Activated CD8-positive, alpha-beta memory T cell treated with anti-CD3 and anti-CD28 coated beads, Interleukin-2, amount 50 U/mL, for 24 hours (primary cell): ENCODE data around the gene SP140.
"Not testable (repeated sequence)": the region's sequence is repeated elsewhere in the genome, so short reads cannot be mapped to it uniquely, and the experiment has no call there.

Source experiments
- DNase-seq: peaks from one replicate; pipeline ENCODE4 v3.0.0-alpha.2; 2020; ENCODE audit errors: extremely low read depth

The SP140 gene

DNA sequence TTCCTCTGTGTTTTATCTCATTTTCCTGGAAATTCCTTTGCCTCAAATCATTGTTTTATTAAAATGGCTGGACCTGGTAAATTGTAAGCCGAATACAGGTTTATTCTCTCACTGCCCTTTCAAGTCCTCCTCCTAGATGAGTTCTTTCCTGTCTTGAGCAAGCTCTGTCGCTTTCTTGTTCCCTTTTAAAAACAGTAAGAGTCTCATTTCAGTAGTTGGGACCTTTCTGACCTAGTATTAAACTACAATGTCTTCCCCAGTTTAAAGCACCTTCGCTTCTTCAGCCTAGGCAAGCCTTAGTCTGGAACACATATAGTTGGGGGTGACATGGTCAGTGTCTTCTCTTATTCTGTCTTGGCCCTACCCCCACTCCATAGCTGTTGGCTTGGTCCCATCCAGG, 60.5 kb downstream of the SP140 start:
- no peak for DNase-seq

DNA sequence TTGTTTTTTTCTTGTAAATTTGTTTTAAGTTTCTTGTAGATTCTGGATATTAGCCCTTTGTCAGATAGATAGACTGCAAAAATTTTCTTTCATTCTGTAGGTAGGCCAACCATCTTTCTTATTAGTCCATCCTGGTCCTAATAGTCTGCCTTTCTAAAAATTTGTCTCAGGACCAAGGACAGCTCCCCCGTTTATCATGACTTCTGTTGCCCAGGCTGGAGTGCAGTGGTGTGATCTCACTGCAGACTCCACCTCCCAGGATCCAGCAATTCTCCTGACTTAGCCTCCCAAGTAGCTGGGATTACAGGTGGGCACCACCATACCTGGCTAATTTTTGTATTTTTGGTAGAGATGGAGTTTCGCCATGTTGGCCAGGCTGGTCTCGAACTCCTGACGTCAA, 63.8 kb downstream of the SP140 start:
- DNase-seq: not testable (repeated sequence)

DNA sequence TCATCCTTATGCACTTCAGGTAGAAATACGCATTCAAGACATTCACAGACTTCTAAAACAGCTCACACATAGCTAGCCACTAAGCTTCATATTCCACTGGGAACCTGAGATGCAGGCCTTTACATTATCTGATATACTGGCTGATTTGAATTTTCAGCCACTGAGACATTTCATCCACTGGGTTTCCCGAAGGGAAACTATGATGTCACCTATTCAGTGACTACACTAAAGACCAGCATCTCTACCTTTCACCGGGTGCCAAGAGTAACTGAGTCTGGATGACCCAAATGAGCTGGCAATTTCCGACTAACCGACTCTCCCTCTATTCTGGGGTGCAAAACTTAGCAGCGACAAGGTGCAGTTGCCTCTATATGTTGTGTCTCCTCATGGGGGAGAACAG, 69.7 kb downstream of the SP140 start:
- no peak for DNase-seq

DNA sequence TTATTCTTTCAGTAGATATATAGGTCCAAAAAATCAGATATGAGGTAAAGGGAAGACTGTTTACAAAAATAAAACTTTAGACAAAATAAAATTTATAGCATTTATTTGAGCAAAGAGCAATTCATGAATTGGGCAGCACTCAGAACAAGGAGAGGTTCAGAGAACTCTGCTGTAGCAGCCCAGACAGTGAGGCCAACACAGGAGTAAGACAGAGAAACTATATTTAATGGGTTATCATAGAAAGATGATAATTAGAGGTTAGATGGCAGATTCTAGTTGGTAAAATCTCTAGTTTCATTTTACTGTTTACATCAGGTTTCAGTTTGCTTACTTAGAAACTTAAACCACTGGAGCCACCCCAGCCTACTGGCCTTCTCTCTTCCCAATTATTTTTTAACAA, 71.4 kb downstream of the SP140 start:
- no peak for DNase-seq

DNA sequence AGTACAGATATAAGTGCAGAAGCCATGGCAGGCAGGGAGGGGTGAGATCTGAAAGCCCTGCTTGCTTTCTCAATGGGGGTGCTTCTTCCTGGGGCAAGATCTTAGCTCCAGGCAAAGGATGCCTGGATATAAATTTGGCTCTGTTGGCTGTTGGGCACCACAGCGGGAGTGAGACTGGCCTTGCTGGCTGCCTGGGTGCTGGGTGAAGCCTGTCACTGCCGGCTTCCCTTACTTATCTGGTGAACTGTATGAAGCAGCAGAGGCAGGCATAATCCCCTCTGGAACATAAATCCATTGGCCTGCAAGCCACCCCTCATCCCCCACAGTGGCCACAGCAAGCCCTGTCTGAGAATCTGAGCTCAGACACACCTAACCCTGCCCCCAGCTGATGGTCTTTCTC, 74.1 kb downstream of the SP140 start:
- DNase-seq: no peak

DNA sequence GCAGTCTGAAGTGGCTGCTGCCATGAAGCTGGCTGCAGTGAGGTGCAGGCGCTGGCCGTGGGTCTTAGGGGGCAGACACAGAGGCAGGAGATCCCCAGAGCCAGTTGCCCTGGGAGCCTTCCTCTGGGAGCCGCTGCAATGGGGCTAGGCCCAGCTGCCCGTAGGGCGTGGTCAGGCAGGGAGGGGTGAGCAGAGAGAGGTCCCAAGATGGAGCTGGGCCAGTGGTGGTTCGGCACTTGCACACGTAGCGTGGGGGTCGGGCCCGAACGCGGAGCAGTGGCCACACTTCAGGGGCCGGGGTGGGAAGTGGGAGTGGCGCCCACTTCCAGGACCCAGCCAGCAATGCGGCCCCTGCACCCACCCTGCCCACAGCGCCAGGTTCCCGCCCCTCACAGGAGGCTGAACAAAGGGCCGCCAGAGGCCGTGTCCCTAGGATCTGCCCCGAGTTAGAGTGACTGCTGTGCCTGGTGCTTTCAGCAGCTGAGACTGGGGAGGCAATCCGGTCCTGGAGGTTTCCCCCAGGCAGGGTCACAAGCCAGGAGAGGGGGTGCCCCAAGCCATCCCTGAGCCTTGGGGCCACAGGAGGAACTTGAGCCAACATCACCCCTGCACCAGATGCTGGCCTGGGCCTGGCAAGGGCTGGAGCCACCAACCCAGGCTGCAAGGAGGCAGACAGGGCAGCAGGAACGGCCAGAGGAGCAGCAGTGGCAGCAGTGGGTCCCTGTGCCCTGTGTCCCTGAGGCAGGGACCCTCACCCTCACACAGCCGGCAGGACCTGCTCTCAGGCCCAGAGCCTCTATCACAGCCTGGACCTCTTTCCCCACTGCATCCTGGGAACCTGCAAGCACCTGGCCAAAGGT, 80.1 kb downstream of the SP140 start:
- no peak for DNase-seq

DNA sequence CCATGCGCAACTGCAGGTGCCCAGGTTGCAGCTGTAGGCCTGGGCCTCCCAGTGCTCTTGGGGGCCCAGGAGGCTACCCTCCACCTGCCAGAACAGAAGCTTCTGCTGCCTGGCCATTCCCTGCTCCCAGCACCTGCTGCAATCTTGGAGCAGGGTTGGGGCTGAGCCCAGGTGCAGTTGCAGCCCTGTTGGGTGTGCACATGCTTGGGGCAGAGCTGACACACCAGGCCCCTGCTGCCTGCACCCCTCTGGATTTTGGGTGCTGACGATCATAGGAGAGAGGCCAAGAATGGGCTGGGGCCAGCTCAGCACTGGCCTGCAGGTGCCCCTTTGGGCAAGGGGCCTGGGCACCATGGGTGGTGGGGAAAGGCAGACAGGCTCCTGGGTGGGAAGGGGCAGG, 80.9 kb downstream of the SP140 start:
- no peak for DNase-seq

DNA sequence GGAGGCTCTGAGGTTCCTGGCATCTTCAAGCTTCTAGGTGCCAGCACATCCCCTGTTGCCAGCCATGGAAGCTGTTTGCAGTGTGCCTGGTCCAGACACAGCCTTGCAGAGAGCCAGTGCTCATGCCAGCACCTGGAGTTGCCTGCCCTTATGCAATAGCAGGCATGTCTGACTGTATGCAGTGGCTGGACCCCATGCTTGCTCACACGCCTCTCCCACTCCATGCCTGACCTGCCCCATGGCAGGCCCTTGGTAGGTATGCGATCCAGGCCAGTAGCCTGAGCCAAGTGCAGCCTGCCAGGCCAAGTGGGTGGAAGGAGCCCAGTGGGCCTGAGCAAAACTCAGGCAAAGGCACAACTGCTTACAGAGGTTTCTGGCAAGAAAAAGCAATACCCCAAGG, 81.9 kb downstream of the SP140 start:
- no peak for DNase-seq

DNA sequence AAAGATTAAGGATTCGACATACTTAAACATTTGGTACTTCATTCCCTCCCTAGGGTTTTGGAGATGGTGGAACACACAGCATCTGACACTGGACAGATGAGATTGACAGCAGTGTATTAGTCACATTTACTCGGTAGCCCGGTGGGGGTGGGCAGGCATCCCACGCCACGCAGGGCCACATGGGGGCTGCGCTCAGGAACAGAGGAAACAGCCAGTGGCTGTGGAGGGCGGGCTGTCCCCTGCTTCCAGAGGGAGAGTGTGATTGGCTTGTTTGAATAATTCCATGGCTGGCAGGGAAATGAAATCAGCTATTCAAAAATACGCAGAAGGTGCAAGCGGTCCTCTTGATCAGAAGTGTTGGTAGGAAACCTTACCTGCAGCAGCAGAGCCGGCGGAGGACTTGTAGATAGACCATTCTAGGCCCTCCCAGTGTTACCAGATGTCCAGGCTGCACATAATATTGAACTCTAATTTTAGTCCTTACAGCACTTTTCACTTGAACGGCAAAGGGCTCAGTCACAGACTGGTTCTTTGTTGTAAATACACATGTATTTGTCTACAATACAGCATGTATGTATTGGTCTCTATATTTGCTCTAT, 83.0 kb downstream of the SP140 start:
- no peak for DNase-seq

DNA sequence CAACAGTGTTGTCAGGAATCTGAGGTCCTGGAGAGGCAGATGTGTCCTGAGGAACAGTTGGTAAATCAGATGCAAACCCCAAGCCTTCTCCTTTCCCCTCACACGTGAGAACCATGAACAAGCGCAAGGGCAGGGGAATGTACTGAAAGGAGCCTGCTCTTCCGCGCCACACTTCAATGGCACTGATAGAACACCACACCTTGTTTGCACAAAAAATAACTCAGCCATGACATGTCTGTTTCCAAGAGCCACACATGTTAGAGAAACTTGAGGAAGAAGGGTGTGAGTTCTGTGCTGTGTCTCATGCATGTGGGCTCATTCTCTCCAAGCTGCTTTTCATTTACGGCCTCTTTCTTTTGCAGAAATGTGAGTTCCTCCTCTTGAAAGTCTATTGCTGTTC, 85.3 kb downstream of the SP140 start:
- DNase-seq: not testable (repeated sequence)

DNA sequence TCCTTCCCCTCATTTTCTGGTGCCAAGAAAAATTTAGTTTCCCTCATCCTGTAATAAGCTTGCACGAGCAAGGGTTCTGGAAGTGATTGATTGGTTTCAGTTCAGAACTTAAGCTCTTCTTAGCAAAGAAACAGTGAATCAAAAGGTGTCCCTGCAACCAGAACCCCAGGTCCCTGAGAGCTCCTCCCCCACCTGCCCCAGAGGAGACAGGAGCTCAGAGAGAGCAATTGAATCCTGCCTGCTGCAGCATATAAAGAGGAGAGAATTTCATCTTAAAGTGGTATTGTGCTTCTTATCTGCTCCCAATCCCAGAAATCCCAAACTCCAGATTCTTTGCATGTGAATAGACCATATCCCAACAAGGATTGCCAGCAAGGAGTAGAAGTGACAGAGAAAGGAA, 86.1 kb downstream of the SP140 start:
- DNase-seq: not testable (repeated sequence)

DNA sequence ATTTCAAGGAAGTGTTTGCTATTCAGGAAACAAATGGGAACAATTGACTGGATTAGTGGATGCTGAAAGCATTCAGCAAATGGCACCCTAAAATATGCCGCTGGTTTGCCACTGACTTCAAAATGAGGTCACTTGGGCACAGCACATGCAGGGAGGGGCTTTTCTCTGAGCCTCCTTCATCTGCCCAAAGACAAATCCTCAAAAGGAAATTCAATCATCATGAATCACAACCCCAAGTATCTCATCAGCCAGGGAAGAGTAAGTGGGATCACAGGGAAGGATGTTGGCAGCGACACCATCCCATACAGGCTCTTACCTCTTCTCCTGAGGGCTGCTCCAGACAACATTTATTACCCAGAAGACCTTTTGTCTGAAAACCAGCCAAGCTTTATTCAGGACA, 87.1 kb downstream of the SP140 start:
- no peak for DNase-seq

DNA sequence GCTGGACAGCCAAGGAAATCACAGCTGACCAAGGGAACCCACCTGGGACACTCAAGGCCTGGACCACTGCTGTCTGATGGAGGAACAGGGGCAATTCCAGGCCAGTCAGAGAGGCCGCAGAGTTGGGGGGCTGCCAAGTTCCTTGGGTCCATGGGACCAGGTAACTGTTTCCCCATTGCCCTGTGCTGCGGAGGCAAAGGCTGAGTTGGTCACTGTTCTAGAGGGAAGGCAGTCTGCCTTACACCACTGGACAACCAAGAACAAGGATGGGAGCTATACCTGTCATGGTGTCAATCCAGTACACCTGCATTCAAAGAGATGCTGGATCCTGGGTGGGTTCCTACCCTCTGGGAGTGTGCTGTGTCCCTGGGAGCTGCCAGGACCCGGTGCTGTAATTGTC, 91.8 kb downstream of the SP140 start:
- DNase-seq: no peak

DNA sequence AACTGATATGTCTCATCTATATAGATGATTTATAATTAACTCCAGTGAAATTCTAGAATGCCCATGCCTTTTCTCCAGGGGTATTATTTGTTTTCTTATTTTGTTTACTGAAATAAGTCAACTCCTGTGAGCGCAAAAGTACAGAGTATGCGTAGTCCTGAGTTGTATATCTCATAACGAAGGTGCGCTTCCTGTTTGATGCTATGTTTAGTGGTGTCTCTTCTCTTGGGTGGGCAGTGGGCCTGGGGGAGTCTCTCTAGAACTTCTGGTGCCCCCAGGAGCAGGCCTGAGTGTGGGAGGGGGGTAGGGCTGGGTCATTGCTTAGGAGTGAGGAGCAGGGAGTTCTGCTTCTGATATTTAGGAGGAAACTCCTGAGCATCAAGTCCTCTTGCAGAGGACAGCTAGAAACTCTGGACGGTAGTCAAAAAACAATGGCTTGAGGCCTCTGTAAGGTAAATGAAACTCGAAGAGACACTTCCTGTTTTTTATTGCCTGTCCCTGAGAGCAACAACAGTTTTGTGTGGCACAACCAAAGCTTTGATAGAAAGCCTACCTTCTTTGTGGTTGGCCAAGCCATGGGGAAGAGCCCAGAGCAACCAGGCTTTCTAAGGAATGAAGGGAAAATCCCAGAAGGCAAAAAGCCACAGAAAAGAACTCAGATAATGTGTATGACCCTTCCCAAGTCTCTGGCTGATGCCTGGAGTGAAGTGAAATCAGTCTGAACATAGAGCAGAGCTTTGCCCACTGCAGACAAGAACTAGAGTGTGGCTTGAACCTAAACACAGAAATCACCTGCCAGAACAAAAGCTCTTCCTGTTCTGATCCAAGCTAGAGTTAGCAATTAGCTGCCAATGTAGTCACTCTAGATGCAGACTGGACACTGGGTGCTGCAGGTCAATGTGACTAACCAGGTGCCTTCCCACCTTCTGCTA, 92.9 kb downstream of the SP140 start:
- no peak for DNase-seq

DNA sequence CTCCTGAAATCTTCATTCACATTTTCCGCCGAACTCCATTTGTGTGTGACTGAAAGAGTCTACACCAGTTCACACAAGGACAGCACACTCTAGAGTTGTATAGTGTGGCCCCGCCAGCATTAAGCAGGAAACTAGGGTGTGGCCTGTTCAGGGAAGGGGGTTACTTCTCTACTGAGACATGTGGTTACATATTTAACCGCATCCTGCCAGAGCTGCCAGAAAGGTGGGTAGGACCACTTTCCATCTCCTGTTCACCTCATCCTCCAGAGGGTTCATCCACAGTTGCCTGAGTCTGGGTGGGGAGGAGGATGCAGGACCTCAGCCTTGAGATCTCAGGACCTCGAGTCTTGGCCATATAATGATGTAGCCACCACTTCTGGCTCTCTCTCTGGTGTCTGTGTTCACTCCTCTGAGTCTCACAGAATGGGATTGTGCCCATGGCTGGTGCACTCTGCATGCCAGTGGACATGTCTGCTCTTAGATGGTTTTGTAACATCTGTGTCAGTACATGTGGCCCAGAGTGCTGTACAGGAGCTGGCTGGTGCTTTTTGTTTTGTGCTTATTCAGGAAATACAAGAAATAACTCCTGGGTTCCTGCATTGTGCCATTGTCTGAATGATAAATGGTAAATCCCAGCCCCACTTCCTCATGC, 93.8 kb downstream of the SP140 start:
- peak; percentile 30 for DNase-seq

DNA sequence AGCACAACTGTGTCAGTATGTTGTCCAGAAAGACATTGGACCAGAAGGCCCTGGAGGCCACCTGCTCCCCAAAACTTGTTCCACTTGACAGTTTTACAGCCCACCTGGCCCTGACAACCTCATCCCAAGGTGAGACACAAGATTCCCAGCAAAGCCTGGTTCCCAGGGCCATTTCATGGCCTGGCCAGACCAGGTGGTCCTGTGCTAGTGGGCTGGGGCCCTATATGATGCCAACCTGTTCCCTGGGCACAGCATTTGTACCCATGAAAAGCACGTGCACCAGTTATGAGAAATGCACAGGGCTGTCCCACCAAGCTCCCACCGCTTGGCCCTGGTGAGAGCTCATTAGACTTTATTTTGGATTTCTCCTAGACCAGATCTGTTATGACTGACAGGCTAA, 95.5 kb downstream of the SP140 start:
- DNase-seq: no peak

DNA sequence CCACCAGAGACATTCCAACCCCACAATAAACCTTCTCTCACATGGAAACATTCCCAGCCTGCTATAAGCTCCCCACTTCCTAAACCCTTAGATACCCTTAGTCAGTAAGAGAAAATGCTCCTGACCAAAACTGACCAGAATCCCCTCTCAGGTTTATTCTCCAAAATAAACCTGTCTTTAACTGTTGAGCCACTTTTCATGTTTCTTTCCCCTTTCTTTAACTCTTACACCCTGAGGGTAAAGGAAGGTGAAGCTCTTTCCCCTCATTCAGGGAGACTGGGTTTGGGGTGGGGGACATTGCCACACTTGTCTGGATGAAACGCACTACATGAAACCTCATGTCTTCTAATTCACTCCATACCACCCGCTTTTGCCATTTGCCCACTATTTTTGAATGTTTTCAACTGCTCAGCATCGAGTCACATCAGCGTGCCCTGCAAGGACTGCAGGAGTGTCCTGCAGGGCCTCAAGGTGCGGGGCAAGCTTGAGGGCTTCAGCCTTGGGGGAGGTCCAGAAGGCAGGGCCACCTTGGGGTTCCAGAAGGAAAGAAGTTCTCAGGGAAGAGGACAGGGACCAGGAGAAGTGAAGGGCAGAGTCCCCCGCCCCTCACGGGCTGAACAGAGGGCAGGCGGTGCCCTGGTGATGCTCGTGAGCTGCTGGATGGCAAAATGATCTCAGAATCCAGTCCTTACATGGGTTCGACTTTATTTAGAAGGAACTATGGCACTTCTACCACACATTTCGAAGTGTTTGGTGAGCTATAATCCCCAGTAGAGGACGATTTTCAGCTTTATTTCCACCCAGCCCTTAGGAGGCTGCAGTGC, 97.2 kb downstream of the SP140 start:
- no peak for DNase-seq

DNA sequence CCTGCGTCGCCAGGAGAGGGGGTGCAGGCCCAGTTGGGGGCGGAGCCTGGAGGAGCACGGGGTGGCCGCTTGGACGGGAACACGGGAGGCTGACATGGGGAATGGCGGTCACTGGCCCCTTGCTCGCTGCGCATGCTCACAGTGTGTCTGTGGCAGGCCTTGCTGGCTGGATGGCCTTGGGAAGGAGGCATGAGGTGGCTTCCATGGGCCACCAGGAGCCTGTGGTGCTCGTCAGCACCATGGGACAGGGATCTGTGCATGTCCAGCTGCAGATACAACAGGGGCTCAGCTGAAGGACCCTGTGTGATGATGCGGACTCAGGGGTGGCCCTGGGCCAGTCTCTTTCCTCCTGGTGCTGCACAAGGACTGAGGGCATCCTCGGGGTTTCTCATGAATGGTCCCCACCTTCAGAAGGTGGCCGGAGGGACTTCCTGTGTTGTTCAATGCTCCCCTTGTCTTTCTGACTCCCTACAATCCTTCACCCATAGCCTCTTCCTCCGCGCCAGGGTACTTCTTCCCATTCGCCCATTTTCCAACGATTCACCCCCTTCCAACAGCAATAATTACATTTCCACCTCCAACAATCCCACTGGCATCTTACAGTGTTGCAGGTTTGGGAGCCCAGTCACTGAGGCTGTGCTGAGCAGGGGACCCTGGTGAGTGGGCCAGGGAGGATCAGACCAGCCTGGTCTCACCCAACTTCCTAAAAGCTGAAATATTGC, 98.0 kb downstream of the SP140 start:
- no peak for DNase-seq

DNA sequence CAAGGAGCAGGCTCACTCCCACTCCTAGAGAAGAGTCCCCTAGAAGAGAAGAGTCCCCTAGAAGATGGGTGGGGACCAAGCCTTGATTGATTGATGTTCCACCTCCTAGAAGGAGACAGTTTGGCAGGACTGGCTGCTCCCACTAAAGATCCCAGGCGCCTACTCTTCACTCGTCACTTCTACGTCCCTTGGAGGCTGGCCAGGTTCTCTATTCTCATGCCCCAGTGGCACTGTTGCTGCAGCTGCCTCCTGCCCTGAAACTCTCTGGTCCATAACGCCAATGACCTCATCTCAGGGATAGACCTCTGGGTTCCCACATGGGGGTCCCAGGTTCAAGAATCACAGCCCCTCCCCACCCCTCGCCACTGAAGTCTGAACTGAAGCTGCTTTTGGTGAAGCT, 99.0 kb downstream of the SP140 start:
- no peak for DNase-seq
